GM19023 (cell line): ENCODE measurements around the gene MARS1.

Experiments used
- ATAC-seq: cut with Tn5 transposase; IDR thresholded peaks from one replicate; pipeline ENCODE4 v1.9.1; 2021; ENCODE audit warnings: mild to moderate bottlenecking, moderate library complexity; ENCODE audit not compliant: unreplicated experiment

The MARS1 gene

GRCh38 chr12:57456737-57457490, 31.0 kb upstream of the MARS1 start:
- ATAC-seq = no peak

GRCh38 chr12:57458665-57459054, 29.2 kb upstream of the MARS1 start:
- no peak for ATAC-seq

DNA sequence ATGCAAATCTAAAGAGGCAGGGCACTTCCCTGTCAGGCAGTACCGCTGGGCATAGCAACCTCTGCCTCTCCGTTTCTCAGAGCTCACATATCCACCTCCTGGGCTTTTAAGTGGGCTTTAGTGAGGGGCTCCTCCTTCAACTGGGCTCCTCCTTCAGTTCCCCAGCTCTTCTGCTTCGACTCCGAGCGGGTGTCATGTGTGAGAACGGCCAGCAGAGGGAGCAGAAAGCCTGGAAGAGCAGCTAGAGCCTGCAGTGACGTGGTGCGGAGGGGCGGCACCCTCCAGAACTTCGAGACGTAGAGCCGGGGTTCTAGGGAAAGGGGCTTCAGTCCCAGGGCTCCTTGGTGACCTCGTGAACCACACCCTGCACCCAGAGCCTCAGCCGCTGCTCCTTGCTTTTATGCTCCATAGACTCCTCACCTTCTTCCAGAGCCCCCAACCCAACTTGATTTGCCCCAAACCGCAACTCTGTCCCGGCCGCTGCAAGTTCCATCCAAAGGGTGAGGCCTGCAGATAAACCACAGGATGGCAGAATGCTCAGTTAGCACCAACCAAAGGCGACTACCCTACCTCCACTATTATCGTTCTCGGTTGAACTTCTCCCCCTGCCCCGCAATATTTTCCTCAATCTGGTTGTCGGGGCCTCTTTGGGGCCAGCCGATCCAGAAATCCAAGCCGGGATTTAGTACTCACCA, 28.7 kb upstream of the MARS1 start:
- ATAC-seq = peak; percentile 52

DNA sequence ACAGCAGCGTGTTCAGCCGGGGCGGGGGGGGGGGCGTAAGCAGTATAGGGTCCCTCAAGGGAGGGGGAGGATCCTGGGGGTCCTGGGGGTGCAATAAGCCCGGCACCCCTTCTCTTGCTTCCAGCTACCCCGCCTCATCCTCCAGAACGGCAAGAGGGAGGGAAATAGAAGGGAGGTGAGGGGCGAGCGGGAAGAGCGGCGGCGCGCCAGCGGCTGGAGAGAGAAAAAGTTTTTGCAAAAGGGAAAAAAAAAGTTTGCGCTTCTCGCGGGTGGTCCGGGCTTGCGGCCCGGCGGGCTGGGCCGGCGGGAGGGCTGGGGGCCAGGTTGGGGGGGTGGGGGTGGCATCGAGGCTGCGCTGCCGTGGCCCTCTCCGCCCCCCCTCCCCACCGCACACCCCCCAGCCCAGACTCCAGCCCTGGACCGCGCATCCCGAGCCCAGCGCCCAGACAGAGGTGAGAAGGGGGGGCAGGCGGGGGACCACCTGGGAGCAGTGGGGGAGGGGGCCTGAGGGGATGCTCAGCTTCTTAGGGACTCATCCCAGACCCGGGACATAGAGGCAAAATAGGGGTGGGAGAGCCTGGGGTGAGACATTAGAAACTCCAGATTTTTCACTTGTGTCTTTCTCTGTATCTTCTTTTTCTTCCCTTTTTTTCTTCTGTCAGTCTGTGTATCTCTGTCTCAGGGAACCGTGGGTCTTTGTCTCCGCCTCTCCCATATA, 28.0 kb upstream of the MARS1 start, which contains the start of gene GLI1:
TSS of gene GLI1 (plus strand) at position 36 of the 718 bp plus-strand sequence. CDS start 3,907 bp downstream, outside the sequence.
- no peak for ATAC-seq

- no peak for ATAC-seq
These were observed 27.4 kb upstream of the MARS1 start for GRCh38 chr12:57460468-57460784.

- ATAC-seq = no peak
These were observed 27.0 kb upstream of the MARS1 start for GRCh38 chr12:57460841-57461275.

GRCh38 chr12:57461276-57461916, 26.5 kb upstream of the MARS1 start:
- ATAC-seq = no peak

- no peak for ATAC-seq
These were observed 26.0 kb upstream of the MARS1 start for GRCh38 chr12:57461917-57462250.

- peak; percentile 64 for ATAC-seq
These were observed 25.5 kb upstream of the MARS1 start for GRCh38 chr12:57462251-57462911.

DNA sequence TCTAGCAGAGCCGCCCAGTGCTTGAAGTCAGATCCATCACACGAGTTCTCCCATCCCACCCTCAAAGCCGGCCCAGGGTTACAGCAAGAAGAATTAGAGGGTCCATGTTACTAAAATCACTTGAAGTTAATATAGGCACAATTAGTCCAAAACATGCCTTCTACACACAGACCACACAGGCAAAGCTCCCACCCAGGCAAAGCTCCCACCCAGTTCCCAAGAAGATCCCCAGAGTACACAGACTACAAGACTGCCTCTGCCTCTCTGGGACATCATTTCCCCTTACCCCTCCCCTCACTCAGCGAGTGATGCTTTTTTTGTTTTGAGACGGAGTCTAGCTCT, 25.0 kb upstream of the MARS1 start:
- ATAC-seq = no peak

DNA sequence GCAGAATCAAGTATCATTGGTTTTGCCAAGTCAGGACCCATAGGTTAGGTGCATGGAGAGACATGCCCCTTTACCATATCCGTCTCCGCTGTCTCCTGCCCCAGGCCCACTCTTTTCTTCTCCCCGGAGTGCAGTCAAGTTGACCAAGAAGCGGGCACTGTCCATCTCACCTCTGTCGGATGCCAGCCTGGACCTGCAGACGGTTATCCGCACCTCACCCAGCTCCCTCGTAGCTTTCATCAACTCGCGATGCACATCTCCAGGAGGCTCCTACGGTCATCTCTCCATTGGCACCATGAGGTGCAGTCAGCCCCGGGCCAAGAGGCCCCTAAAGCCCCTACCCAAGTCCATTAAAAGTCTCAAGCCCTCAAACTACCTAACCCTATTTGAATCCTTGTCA, 23.3 kb upstream of the MARS1 start:
- ATAC-seq = no peak

DNA sequence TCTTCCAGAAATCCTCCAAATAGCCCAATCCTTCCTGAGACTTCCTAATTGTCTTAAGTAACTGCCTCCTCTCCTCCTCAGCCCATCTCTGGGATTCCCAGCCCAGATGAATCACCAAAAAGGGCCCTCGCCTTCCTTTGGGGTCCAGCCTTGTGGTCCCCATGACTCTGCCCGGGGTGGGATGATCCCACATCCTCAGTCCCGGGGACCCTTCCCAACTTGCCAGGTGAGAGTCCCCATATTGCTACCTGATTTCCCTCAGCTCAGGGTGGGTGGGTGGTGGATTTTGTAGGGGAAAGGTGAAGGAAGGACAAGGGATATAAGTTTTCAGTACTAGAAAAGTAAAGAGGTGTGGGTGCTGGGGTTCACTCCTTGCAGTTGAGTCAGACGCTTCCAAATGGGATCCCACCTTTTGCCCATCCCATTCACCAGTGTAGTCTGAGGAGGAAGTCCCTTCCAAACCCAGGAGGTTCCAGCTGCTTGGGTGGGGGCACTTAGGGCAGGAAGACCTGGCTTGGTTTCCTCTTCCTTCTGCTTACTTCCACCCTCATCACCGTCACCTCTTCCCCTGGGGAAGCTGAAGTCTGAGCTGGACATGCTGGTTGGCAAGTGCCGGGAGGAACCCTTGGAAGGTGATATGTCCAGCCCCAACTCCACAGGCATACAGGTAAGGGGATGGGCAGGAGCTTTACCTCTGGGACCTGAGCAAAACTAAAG, 22.7 kb upstream of the MARS1 start:
- no peak for ATAC-seq

DNA sequence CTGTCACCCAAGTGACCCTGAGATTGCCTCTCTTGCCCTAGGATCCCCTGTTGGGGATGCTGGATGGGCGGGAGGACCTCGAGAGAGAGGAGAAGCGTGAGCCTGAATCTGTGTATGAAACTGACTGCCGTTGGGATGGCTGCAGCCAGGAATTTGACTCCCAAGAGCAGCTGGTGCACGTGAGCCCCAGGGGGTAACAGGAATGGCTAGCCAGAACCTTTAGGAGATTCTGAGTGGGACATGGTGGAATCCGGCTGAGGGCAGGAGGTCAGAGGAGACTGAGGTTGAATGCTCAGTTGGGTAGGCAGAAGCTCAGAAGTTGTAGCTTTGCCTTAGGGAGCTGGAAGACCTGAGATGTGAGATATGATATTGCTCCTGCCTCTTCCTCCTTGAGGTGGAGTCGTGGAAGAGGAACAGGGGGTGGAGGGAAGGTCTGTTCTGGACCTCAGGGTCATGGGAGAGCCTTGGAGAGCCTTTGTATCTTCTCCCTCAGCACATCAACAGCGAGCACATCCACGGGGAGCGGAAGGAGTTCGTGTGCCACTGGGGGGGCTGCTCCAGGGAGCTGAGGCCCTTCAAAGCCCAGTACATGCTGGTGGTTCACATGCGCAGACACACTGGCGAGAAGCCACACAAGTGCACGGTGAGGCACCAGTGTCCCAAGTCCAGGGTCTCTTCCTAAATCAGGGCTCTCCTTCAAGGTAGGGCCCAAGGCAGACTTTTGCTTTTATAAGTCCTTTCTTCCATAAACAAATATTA, 21.9 kb upstream of the MARS1 start:
- no peak for ATAC-seq

GRCh38 chr12:57467212-57467874, 20.5 kb upstream of the MARS1 start:
- ATAC-seq = no peak

- ATAC-seq = no peak
These were observed 20.0 kb upstream of the MARS1 start for GRCh38 chr12:57467915-57468314.

DNA sequence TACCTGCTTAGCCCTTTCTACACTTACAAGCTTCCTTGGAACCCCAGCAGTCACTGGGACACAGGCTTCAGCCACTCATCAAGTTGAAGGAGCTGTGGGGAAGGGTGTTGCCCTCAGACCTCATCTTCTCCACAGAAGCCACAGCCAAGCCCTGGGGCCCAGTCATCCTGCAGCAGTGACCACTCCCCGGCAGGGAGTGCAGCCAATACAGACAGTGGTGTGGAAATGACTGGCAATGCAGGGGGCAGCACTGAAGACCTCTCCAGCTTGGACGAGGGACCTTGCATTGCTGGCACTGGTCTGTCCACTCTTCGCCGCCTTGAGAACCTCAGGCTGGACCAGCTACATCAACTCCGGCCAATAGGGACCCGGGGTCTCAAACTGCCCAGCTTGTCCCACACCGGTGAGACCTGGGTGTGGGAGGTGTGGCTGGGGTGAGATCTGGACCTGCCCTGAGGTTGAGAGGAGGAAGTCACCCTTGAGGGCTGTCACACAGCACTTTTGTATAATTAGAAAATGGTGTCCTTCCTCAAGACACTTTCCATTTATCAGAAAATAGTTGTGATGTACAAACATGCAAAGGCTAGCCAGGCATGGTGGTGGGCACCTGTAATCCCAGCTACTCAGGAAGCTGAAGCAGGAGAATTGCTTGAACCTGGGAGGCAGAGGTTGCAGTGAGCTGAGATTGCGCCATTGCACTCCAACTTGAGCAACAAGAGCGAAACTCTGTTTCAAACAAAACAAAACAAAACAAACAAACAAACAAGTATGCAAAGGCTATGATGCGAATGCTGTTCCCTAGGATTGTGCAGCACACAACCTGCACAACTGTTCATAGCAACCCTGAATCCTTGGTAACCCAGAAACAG, 18.3 kb upstream of the MARS1 start:
- no peak for ATAC-seq

- ATAC-seq = no peak
These were observed 17.4 kb upstream of the MARS1 start for GRCh38 chr12:57470286-57470969.
